PC-9 (cell line): ENCODE results near the gene S100A11. TPM values are rescaled to one million over a fixed set of nuclear protein-coding genes. Genes with fewer than 3 reads are reported as not detected.

Experiments used
- BruUV-seq: library from RNA; stranded (reverse); fragments of 400-500 nt; replicated peaks from 2 replicates; lab custom pipeline; 2021; lab: Mats Ljungman, UMichigan
- CTCF ChIA-PET: fragments of 300-600 bp; sonication (Branson Sonifier 250); formaldehyde crosslinking; loops from one replicate; lab custom pipeline; 2022; ENCODE audit warnings: antibody characterized with exemption; lab: Charles Lee
- POLR2A ChIA-PET: fragments of 300-600 bp; sonication (Branson Sonifier 250); formaldehyde crosslinking; loops from one replicate; lab custom pipeline; 2022; ENCODE audit warnings: antibody characterized with exemption; ENCODE audit not compliant: unreplicated experiment; lab: Charles Lee
- DNase-seq, 2 experiments: peaks; one replicate each; pipeline versions ENCODE4 v3.0.0 to v3.0.0-alpha.2; 2015 to 2022; ENCODE audit warnings: mixed read lengths in 1 of 2
- H2AFZ ChIP-seq: fragments of 200-600 bp; sonication (generic); 2 replicates; pipeline ENCODE4 v1.8.1; 2017; ENCODE audit warnings: antibody characterized with exemption
- H3F3A ChIP-seq: fragments of 200-600 bp; sonication (generic); 2 replicates; pipeline ENCODE4 v1.8.1; 2017; ENCODE audit warnings: antibody characterized with exemption, mild to moderate bottlenecking, low read depth; ENCODE audit not compliant: insufficient read depth
- H3K27ac ChIP-seq: fragments of 200-600 bp; sonication (generic); 2 replicates; pipeline ENCODE4 v1.6.1; 2016; ENCODE audit warnings: mixed run types
- H3K27me3 ChIP-seq: fragments of 200-600 bp; sonication (generic); 2 replicates; pipeline ENCODE4 v1.6.1; 2016; ENCODE audit warnings: low read depth, mixed run types; ENCODE audit not compliant: insufficient read depth
- H3K36me3 ChIP-seq: fragments of 200-600 bp; sonication (generic); 2 replicates; pipeline ENCODE4 v1.6.1; 2016; ENCODE audit warnings: low read depth, mixed run types
- H3K4me1 ChIP-seq: fragments of 200-600 bp; sonication (generic); replicated peaks from 2 replicates; pipeline ENCODE4 v1.6.1; 2016; ENCODE audit warnings: mixed run types; ENCODE audit not compliant: insufficient read depth
- H3K4me2 ChIP-seq: fragments of 200-600 bp; sonication (generic); 2 replicates; pipeline ENCODE4 v1.6.1; 2017; ENCODE audit warnings: mixed run types
- H3K4me3 ChIP-seq: fragments of 200-600 bp; sonication (generic); 2 replicates; pipeline ENCODE4 v1.6.1; 2016; ENCODE audit warnings: mixed run types
- H3K79me2 ChIP-seq: fragments of 200-600 bp; sonication (generic); 2 replicates; pipeline ENCODE4 v1.6.1; 2017; ENCODE audit warnings: low read depth, mixed run types
- H3K9me2 ChIP-seq: fragments of 200-600 bp; sonication (generic); 2 replicates; pipeline ENCODE4 v1.8.1; 2017; ENCODE audit warnings: mild to moderate bottlenecking; ENCODE audit not compliant: insufficient read depth
- H3K9me3 ChIP-seq: fragments of 200-600 bp; sonication (generic); 2 replicates; pipeline ENCODE4 v1.8.1; 2016; ENCODE audit warnings: low read depth; ENCODE audit not compliant: insufficient read depth
- H4K20me1 ChIP-seq: fragments of 200-600 bp; sonication (generic); 2 replicates; pipeline ENCODE4 v1.8.1; 2017; ENCODE audit not compliant: insufficient read depth
- EZH2 ChIP-seq: fragments of 200-600 bp; sonication (generic); IDR thresholded peaks from 2 replicates; pipeline ENCODE4 v1.8.0; 2017; ENCODE audit warnings: antibody characterized with exemption, low read depth
- intact Hi-C: fragments of 100-400 bp; cut with micrococcal nuclease; formaldehyde crosslinking; loops from one replicate; pipeline ENCODE4 v1.10.0; 2022; ENCODE audit not compliant: unreplicated experiment
- total RNA-seq: library from RNA; stranded (reverse); gene quantifications from 2 replicates; pipeline ENCODE4 v1.2.3, GENCODE V29; 2021
- TF ChIP-seq, protein P1 (sequence below): fragments of 200-600 bp; sonication (generic); conservative IDR thresholded peaks from 2 replicates; pipeline ENCODE4 v1.6.1; 2017; ENCODE audit warnings: mixed run types, antibody characterized with exemption, mild to moderate bottlenecking, moderate library complexity

S100A11 gene
- total RNA-seq, 1 experiment from 2014 or later = 868 TPM

DNA sequence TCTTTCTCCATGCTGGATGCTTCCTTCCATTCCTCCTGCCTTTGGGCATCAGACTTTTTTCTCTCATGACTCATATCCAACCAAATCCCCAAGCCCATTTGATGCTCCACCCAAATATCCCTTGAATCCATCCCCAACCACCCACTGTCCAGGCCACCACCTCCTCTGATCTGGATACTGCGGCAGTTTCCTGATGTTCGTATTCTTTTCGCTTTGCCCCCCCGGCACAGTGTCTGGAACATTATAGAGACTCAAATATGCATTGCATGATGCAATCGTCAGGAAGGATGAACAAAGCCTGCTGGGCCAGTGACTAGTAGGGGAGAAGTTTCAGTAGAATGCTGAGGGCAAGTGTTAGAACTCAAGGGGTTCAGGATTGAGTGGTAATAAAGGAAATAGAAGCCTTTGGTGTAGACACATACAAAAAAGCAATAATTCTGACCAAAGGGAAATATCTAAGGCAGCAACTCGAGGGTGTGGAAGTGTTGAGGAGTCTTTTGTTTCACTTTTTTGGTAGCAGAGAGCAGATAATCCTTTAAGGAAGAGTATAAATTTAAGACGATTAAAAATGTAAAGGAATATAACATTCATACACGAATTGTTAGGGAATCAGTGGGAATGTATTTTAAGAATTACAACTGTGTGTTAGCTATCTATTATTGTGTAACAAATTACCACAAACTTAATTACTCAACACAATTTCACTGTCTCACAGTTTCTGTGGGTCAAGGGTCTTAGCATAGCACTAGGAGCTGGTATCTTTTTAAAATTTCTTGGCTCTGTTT is 7.5 kb downstream of the S100A11 start:
- H3K4me3 ChIP-seq = peak overlapping the region; percentile 20; the same call in 1 of the 2 replicates
- TSS peak; percentile 58 for BruUV-seq
- peaks cover 9% of the 10 kb centered on the region for H4K20me1 ChIP-seq
- ChIA-PET CTCF (no interaction called here), POLR2A (interaction anchor here (0.6 to 0.7 kb wide), 3 partner anchors 58 to 130 kb away, joined by 3 to 10 read pairs (median 7); no protein-coding TSS in a partner anchor)
- peaks cover 26% of the 10 kb centered on the region for H3K79me2 ChIP-seq
- no peaks in the 10 kb centered on the region for H3K9me2 ChIP-seq
- H3K27ac ChIP-seq = peak overlapping the region; percentile 97
- H3K4me2 ChIP-seq = peak overlapping the region; percentile 63
- no peaks in the 10 kb centered on the region; the same call in 1 of the 2 replicates for H3K9me3 ChIP-seq
- peak; percentile 50 to 77 for DNase-seq
- peaks cover 40% of the 10 kb centered on the region for H3K36me3 ChIP-seq
- H3F3A ChIP-seq = peaks cover 83% of the 10 kb centered on the region
- no peak overlapping the region for H2AFZ ChIP-seq
- intact Hi-C loops = no loop called here
- peaks cover 86% of the 10 kb centered on the region for H3K4me1 ChIP-seq
- TF ChIP-seq, protein P1, sequence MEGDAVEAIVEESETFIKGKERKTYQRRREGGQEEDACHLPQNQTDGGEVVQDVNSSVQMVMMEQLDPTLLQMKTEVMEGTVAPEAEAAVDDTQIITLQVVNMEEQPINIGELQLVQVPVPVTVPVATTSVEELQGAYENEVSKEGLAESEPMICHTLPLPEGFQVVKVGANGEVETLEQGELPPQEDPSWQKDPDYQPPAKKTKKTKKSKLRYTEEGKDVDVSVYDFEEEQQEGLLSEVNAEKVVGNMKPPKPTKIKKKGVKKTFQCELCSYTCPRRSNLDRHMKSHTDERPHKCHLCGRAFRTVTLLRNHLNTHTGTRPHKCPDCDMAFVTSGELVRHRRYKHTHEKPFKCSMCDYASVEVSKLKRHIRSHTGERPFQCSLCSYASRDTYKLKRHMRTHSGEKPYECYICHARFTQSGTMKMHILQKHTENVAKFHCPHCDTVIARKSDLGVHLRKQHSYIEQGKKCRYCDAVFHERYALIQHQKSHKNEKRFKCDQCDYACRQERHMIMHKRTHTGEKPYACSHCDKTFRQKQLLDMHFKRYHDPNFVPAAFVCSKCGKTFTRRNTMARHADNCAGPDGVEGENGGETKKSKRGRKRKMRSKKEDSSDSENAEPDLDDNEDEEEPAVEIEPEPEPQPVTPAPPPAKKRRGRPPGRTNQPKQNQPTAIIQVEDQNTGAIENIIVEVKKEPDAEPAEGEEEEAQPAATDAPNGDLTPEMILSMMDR = no peak
- no peak for TF ChIP-seq EZH2
- no peaks in the 10 kb centered on the region for H3K27me3 ChIP-seq

DNA sequence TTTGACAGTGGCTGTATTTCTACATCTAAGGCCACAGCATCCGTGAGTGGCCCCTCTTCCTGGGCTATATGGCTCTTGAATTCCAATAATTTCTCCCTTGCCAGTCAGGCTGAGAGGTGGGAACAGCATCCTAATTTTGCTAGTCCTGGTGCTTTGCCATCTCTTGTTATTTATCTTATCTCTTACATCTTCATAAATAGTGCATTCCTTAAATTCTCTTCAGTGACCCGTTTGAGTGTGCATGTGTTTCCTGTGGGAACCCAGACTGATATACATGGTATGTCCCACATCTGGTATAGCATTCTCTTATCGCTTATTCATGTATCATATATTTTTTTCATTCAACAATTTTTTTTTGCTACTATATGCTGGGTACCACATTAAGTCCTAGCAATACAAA is 9.9 kb downstream of the S100A11 start:
- no peaks in the 10 kb centered on the region for H3K9me2 ChIP-seq
- H3K27ac ChIP-seq = no peak overlapping the region
- H3K4me1 ChIP-seq = peaks cover 87% of the 10 kb centered on the region
- no peak overlapping the region for H3K4me3 ChIP-seq
- no peaks in the 10 kb centered on the region; the same call in 1 of the 2 replicates for H3K9me3 ChIP-seq
- no TSS peak for BruUV-seq
- H3F3A ChIP-seq = peaks cover 83% of the 10 kb centered on the region
- H2AFZ ChIP-seq = no peak overlapping the region
- peaks cover 16% of the 10 kb centered on the region for H3K36me3 ChIP-seq
- no peaks in the 10 kb centered on the region for H4K20me1 ChIP-seq
- H3K27me3 ChIP-seq = no peaks in the 10 kb centered on the region
- H3K79me2 ChIP-seq = peaks cover 1% of the 10 kb centered on the region; the same call in 1 of the 2 replicates
- TF ChIP-seq, protein P1 = no peak
- no peak for TF ChIP-seq EZH2
- ChIA-PET CTCF (interaction anchor here (0.5 to 0.6 kb wide), 2 partner anchors 40 to 127 kb away, joined by 5 read pairs; no protein-coding TSS in a partner anchor), POLR2A (interaction anchor here (0.5 kb wide), 1 partner anchor 102 kb away, joined by 8 read pairs; no protein-coding TSS in a partner anchor)
- intact Hi-C loops = no loop called here
- peak; percentile 18 to 84 for DNase-seq
- no peak overlapping the region; the same call in 1 of the 2 replicates for H3K4me2 ChIP-seq

DNA sequence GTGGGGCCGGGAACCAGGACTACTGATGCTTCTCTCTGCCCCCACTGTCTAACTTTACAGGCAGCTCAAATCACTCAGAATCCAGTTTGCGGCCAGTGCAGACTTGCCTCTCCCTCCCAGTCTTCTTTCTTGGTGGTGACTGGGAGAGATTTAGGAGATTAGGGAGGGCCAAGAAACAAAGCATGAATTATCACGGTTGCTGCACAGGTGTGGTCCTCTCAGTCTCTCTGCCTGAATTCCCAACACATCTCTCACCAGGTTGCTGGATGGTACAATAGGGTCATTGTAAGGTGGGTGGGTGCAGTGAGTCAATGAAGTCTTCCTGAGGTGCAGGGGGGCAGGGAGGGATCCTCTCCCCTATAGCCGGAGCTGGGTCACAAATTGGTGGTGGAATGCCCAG is 12.6 kb downstream of the S100A11 start:
- no peaks in the 10 kb centered on the region for H3K9me2 ChIP-seq
- no peaks in the 10 kb centered on the region for H3K9me3 ChIP-seq
- H4K20me1 ChIP-seq = no peaks in the 10 kb centered on the region
- peak overlapping the region; percentile 94 for H3K27ac ChIP-seq
- no peaks in the 10 kb centered on the region for H3K79me2 ChIP-seq
- peak; percentile 73 to 96 for DNase-seq
- peak overlapping the region; percentile 11; the same call in 1 of the 2 replicates for H3K4me3 ChIP-seq
- ChIA-PET CTCF (no interaction called here), POLR2A (interaction anchor here (0.6 to 1.0 kb wide), 6 partner anchors 13 to 485 kb away, joined by 3 to 7 read pairs (median 5); partner anchors contain the start of gene S100A11)
- peaks cover 56% of the 10 kb centered on the region for H3F3A ChIP-seq
- peaks cover 64% of the 10 kb centered on the region for H3K4me1 ChIP-seq
- H3K4me2 ChIP-seq = peak overlapping the region; percentile 71
- no TSS peak for BruUV-seq
- no peaks in the 10 kb centered on the region for H3K27me3 ChIP-seq
- TF ChIP-seq, protein P1 = no peak
- no peak for TF ChIP-seq EZH2
- intact Hi-C loops = loop anchor here (1.0 to 2.0 kb wide), 3 partner anchors 10 to 51 kb away; no protein-coding TSS in a partner anchor
- H2AFZ ChIP-seq = no peak overlapping the region
- H3K36me3 ChIP-seq = no peaks in the 10 kb centered on the region
